Brain microvascular endothelial cell (primary cell): ENCODE data around the gene TMEM214.

Source experiments
- DNase-seq: peaks from one replicate; pipeline ENCODE4 v3.0.0-alpha.2; 2020
- H3K27ac ChIP-seq: fragments of 250-450 bp; sonication (Bioruptor Pico); 2 replicates; pipeline ENCODE4 v1.5.1; 2020; ENCODE audit warnings: mild to moderate bottlenecking, moderate library complexity
- H3K27me3 ChIP-seq: fragments of 250-450 bp; sonication (Bioruptor Pico); replicated peaks from 2 replicates; pipeline ENCODE4 v1.5.1; 2020; ENCODE audit warnings: mild to moderate bottlenecking
- H3K36me3 ChIP-seq: fragments of 250-450 bp; sonication (Bioruptor Pico); replicated peaks from 2 replicates; pipeline ENCODE4 v1.5.1; 2020; ENCODE audit warnings: mild to moderate bottlenecking
- H3K4me3 ChIP-seq: 2 replicates; pipeline ENCODE4 v1.5.1; 2011; ENCODE audit warnings: low read depth, mild to moderate bottlenecking, control low read depth, low read length, moderate library complexity
- in situ Hi-C: cut with HindIII; loops from 2 replicates; pipeline ENCODE4 v1.10.0; 2017; ENCODE audit warnings: low sequenced_read_pairs, low pct_ligation_motif_present
- TF ChIP-seq, protein P1 (sequence below): IDR thresholded peaks from 2 replicates; pipeline ENCODE4 v1.5.1; 2011; ENCODE audit warnings: low read depth, mild to moderate bottlenecking, moderate library complexity, low read length, control low read depth, inconsistent platforms; ENCODE audit errors: missing control alignments

The TMEM214 gene

DNA sequence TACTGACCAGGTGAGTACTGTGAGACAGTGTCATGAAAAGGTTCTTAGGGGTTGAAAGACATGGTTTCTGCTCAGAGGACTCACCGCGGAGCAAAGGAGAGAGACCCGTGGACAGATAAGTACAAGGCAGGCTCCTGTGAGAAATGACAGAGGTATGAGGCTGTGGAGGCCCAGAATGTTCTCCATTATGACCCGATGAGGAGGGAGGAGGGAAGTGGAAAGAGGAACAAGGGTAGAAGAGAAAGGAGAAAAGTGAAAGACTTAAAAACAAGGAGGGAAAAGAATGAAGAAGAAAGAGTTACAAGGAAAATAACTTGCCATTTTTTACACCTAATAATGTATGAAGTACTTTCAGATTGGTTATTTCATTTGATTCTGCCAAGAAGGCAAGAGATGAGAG, 32.5 kb upstream of the TMEM214 start:
- in situ Hi-C loops: no loop called here
- H3K4me3 ChIP-seq: no peak overlapping the region
- H3K36me3 ChIP-seq: no peaks in the 10 kb centered on the region
- no peak overlapping the region for H3K27ac ChIP-seq
- peaks cover 9% of the 10 kb centered on the region for H3K27me3 ChIP-seq
- TF ChIP-seq, protein P1, sequence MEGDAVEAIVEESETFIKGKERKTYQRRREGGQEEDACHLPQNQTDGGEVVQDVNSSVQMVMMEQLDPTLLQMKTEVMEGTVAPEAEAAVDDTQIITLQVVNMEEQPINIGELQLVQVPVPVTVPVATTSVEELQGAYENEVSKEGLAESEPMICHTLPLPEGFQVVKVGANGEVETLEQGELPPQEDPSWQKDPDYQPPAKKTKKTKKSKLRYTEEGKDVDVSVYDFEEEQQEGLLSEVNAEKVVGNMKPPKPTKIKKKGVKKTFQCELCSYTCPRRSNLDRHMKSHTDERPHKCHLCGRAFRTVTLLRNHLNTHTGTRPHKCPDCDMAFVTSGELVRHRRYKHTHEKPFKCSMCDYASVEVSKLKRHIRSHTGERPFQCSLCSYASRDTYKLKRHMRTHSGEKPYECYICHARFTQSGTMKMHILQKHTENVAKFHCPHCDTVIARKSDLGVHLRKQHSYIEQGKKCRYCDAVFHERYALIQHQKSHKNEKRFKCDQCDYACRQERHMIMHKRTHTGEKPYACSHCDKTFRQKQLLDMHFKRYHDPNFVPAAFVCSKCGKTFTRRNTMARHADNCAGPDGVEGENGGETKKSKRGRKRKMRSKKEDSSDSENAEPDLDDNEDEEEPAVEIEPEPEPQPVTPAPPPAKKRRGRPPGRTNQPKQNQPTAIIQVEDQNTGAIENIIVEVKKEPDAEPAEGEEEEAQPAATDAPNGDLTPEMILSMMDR: no peak
- no peak for DNase-seq

DNA sequence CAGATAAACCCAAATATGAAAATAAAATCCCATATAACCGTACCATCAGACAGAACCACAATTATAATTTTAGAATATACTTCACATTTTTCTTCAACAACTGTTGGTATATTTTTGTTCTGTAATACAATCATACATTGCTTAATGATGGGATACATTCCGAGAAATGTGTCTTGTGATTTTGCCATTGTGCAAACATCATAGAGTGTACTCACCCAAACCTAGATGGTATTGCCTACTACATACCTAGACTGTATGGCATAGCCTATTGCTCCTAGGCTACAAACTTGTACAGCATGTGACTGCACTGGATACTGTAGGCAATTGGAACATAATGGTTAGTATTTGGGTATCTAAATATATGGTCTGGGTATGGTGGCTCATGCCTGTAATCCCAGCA, 31.8 kb upstream of the TMEM214 start:
- H3K36me3 ChIP-seq: no peaks in the 10 kb centered on the region
- no peak overlapping the region for H3K4me3 ChIP-seq
- DNase-seq: no peak
- in situ Hi-C loops: no loop called here
- no peak overlapping the region for H3K27ac ChIP-seq
- TF ChIP-seq, protein P1: no peak
- peaks cover 9% of the 10 kb centered on the region for H3K27me3 ChIP-seq

DNA sequence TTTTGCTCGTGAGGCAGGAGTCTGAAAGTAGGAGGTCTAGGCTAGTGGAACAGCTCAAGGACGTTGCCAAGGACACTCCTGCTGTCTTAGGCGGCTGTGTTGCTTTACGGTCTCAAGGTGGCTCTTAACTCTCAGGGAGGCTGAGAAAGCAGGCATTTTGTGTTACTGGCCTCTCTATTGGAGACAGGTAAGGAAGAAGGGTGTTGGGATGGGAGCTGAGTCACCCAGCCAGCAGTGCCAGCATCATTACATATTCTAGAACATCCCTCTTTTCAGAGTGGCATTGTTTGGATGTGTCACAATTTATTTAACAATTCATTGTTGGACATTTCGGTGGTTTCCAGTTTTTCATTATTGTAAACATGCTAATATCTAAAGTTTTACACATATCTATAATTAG, 30.8 kb upstream of the TMEM214 start:
- TF ChIP-seq, protein P1: no peak

DNA sequence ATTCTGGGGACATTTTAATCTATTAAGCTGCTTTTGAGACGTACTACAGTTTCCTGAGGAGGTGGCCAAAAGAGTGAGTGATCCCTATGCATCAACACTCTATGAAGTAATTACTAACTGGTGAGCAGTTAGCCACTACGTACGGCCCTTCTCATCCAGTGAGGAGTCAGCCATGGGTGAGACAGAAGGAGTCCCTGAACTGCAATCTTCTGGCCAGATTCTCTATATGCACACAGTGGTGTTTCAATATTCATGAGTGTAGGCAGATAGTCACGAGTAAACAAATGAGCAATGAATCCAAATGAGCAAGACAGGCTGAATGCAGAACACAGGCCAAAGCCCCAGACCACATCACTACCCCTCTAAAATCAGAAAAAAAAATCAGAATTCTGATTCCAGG, 29.8 kb upstream of the TMEM214 start:
- Histone ChIP-seq H3K27ac (no peak overlapping the region), H3K27me3 (peaks cover 4% of the 10 kb centered on the region), H3K4me3 (no peak overlapping the region), H3K36me3 (no peaks in the 10 kb centered on the region)
- TF ChIP-seq, protein P1: no peak
- DNase-seq: no peak
- in situ Hi-C loops: no loop called here

More for the DNA sequence above, 30.8 kb upstream of the TMEM214 start:
- H3K36me3 ChIP-seq: no peaks in the 10 kb centered on the region
- no peak overlapping the region for H3K4me3 ChIP-seq
- no peak overlapping the region for H3K27ac ChIP-seq
- DNase-seq: no peak
- in situ Hi-C loops: no loop called here
- H3K27me3 ChIP-seq: peaks cover 9% of the 10 kb centered on the region

DNA sequence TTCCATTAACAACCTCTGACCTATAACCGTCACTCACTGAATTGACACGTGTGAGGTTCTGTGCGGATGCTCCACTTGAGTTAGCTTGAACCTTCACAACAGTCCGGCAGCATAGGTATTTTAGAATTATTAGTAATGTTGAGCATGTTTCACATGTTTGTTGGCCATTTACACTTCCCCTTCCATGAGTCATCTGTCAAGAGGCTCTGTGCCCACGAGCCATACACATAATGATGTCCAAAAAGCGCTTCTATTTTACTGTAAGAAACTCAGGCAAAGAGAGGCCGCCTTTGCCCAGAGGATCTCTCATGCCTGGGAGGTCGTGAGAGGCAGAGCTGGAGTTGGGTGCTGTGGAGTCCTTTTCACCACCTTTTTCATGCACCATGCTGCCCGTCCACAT, 28.9 kb upstream of the TMEM214 start:
- no peak for DNase-seq
- H3K36me3 ChIP-seq: no peaks in the 10 kb centered on the region
- H3K27ac ChIP-seq: no peak overlapping the region
- no peaks in the 10 kb centered on the region for H3K27me3 ChIP-seq
- in situ Hi-C loops: no loop called here
- TF ChIP-seq, protein P1: no peak
- H3K4me3 ChIP-seq: no peak overlapping the region

DNA sequence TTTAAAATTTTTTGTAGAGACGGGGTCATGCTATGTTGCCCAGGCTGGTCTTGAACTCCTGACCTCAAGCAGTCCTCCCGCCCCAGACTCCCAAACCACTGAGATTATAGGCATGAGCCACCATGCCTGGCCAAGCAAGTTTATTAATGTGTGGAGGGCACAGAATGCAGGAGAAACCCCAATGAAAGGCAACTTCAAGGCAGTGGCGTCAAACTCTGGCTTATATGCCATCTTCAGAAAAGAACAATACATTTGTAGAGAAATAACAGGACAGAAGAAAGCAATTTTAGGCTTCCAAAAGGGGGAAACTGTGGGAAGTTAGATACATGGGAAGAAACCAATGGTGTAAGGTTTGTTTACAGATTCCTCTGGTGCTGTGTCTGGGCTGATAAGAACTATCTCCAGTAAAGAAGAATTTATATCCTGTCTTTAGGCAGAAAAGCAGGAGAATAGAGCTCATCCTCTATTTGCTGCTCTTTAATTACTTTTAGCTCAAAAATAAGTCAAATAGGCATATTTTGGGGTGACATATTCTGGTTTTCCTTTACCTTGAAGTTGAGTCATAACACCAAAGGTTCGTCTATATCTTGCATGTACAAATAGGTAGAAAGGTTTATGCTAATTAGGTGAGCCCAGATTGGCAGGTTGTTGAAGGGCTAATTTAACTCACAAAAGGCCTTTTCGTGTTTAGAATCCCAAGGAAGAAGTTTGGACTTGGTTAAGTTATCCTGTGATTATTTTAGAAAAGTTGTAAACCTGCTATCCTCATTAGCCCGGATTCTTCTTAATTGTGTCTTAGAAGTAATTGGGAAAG, 26.0 kb upstream of the TMEM214 start:
- no peak overlapping the region for H3K4me3 ChIP-seq
- H3K27ac ChIP-seq: no peak overlapping the region
- no peaks in the 10 kb centered on the region for H3K36me3 ChIP-seq
- in situ Hi-C loops: no loop called here
- DNase-seq: no peak
- no peaks in the 10 kb centered on the region for H3K27me3 ChIP-seq
- TF ChIP-seq, protein P1: no peak
